T-helper 17 cell (primary cell): ENCODE results near the gene PCBP3. TPM values are rescaled to one million over a fixed set of nuclear protein-coding genes. Genes with fewer than 3 reads are reported as not detected.

Source experiments
- ATAC-seq: fragments of 150-1000 bp; cut with Tn5 transposase; 2 replicates; pipeline ENCODE4 v1.10.0; 2021; ENCODE audit warnings: mild to moderate bottlenecking, moderate library complexity
- DNase-seq, 3 donors: peaks; one replicate each; pipeline versions ENCODE4 v3.0.0 to v3.0.0-alpha.2; 2020 to 2021
- H3K9me3 ChIP-seq: one replicate; pipeline ENCODE4 v1.7.0; 2013; ENCODE audit warnings: low read length, mild to moderate bottlenecking; ENCODE audit not compliant: control insufficient read depth, poor library complexity, severe bottlenecking
- H3K27ac Mint-ChIP-seq: one replicate; pipeline ENCODE4 v1.8.0; 2022; ENCODE audit warnings: mild to moderate bottlenecking, moderate library complexity, mixed read lengths
- H3K27me3 Mint-ChIP-seq: one replicate; pipeline ENCODE4 v1.8.0; 2022; ENCODE audit warnings: mixed read lengths
- H3K36me3 Mint-ChIP-seq: one replicate; pipeline ENCODE4 v1.8.0; 2022; ENCODE audit warnings: low read depth, mixed read lengths
- H3K4me1 Mint-ChIP-seq: one replicate; pipeline ENCODE4 v1.8.0; 2022; ENCODE audit warnings: mild to moderate bottlenecking, mixed read lengths
- H3K4me3 Mint-ChIP-seq: one replicate; pipeline ENCODE4 v1.8.0; 2022; ENCODE audit warnings: mild to moderate bottlenecking, moderate library complexity, mixed read lengths
- total RNA-seq, 4 donors: library from RNA in 2 of 4; stranded (reverse) in 2 of 4; gene quantifications; one replicate each; pipeline ENCODE4 v1.2.3 and lab custom pipeline; 2022 to 2026

PCBP3 gene
- total RNA-seq, 2 donors from 2014 or later, result 0.91 to 4.2 TPM

DNA sequence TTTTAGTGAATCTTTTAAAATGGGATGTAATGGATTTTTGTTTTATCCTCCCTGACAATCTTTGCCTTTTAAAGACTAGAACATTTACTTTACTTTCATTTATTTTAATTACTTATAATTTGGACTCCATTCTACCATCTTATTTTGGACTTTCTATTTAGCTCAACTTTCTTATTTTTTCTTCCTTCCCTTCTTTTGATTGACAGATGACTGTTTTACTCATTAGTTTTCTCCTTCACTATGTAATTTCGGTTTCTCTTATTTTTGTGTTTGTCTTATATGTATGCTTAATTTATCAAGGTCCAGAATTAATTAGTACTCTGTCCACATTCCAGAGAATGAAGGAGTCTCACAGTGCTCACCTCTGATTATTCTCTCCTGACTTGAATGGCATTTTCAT is 109.9 kb downstream of the PCBP3 start:
- H3K27ac Mint-ChIP-seq, result peak overlapping the region; percentile 27
- H3K36me3 Mint-ChIP-seq, result no peaks in the 10 kb centered on the region
- peaks cover 7% of the 10 kb centered on the region for H3K27me3 Mint-ChIP-seq
- no peak for ATAC-seq
- H3K4me3 Mint-ChIP-seq, result no peak overlapping the region
- no peaks in the 10 kb centered on the region for H3K4me1 Mint-ChIP-seq
- no peaks in the 10 kb centered on the region for H3K9me3 ChIP-seq
- DNase-seq, result no peak

DNA sequence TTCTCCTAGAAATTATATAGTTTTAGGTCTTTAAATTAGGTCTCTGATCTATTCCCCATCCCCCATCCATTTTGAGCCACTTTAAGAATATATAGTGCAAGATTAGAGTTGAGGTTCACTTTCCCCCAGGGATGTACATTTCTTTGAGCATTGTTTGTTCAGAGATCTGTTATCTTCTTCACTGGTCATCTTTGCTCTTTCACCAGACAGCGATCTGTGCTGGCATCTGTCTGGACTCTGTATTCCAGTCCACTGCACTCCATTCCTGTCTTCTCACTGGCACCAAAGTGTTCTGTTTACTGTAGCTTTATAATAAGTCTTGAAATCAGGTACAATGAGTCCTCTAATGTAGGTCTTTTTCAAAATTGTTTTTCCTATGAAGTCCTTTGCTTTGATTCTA is 112.5 kb downstream of the PCBP3 start:
- Mint-ChIP-seq H3K27me3 (peaks cover under 1% of the 10 kb centered on the region), H3K4me3 (no peak overlapping the region), H3K27ac (no peak overlapping the region), H3K4me1 (no peaks in the 10 kb centered on the region), H3K36me3 (no peaks in the 10 kb centered on the region)
- H3K9me3 ChIP-seq, result no peaks in the 10 kb centered on the region
- DNase-seq (no peak), ATAC-seq (no peak)

DNA sequence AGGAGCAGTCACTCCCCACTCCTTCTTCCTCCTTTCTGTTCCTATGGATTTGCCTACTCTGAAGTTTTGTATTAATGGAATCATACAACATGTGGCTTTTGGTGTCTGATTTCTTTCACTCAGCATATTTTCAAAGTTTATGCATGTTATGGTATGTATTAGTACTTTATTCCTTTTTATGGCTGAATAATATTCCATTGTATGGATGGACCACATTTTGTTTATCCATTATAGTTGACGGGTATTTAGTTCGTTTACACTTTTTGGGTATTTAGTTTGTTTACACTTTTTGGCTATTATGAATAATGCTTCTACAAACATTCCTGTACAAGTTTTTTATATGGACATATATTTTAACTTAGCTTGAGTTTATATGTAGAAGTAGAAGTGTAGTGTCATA is 113.1 kb downstream of the PCBP3 start:
- Mint-ChIP-seq H3K27ac (no peak overlapping the region), H3K4me1 (no peaks in the 10 kb centered on the region), H3K36me3 (no peaks in the 10 kb centered on the region), H3K27me3 (no peaks in the 10 kb centered on the region), H3K4me3 (no peak overlapping the region)
- ATAC-seq, result no peak
- H3K9me3 ChIP-seq, result no peaks in the 10 kb centered on the region
- DNase-seq, result no peak

DNA sequence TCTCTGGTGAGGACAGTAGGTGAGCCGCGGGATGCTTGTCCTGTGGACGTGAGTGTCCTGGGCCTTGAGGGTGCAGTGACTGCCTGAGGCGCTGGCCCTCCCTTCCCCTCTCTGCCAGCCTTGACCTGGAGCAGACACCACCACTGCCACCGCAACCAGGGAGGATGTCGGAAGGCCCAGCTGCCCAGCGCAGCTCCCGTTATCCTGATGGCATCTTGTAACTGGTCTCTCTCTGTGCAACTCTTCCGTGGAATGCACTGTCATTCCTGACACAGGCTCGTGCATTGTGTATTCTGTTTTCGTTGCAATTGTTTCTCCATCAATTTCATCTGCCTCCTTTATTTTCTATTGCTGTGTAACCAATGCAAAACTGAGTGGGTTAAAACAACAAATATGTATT is 118.2 kb downstream of the PCBP3 start:
- no peaks in the 10 kb centered on the region for H3K4me1 Mint-ChIP-seq
- H3K27ac Mint-ChIP-seq, result peak overlapping the region; percentile 4
- ATAC-seq, result no peak
- no peaks in the 10 kb centered on the region for H3K9me3 ChIP-seq
- DNase-seq, result no peak
- peaks cover 6% of the 10 kb centered on the region for H3K27me3 Mint-ChIP-seq
- H3K36me3 Mint-ChIP-seq, result no peaks in the 10 kb centered on the region
- H3K4me3 Mint-ChIP-seq, result no peak overlapping the region

DNA sequence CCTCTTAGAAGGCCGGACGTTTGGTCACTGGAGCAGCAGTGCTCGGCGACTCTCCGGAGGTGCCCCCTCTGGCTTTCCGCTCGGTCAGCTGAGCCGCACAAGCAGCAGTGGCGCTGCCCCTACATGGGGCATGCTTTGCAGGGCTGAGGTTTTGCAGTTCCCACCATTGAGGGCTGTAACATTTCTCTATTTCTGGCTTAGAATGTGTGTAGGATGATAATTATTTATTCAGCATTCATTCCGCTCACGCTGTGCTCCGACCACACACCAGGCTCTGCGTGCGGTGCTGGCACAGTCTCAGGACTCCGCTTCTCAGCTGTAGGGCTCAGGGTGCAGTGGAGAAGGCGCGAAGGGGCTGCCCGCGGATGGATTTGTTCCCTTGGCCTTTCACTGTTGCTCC is 119.5 kb downstream of the PCBP3 start:
- H3K27me3 Mint-ChIP-seq, result peaks cover 6% of the 10 kb centered on the region
- DNase-seq (no peak), ATAC-seq (no peak)
- no peak overlapping the region for H3K27ac Mint-ChIP-seq
- no peaks in the 10 kb centered on the region for H3K36me3 Mint-ChIP-seq
- H3K4me1 Mint-ChIP-seq, result peaks cover 9% of the 10 kb centered on the region
- H3K4me3 Mint-ChIP-seq, result no peak overlapping the region
- no peaks in the 10 kb centered on the region for H3K9me3 ChIP-seq

DNA sequence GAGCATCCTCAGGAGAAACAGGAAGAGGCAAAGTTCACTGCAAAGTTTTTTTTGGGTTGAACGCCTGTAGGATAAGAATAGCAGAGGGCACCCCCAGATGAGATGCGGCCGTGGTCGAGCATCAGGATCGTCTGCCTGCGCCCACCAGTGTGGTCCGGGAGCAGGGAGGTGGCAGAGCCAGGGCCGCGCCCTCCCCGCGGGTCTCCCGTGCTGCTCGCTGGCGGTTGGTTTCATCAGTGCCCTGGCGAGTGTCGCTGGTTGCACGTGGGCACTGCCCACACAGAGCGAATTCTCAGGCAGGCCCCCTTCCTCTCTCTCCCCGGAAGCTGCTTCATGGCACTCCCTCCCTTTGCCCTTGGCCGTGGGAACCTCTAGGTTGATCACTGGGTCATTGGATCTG is 120.0 kb downstream of the PCBP3 start:
- peaks cover 12% of the 10 kb centered on the region for H3K4me1 Mint-ChIP-seq
- no peak overlapping the region for H3K27ac Mint-ChIP-seq
- H3K4me3 Mint-ChIP-seq, result no peak overlapping the region
- no peaks in the 10 kb centered on the region for H3K9me3 ChIP-seq
- ATAC-seq (no peak), DNase-seq (no peak)
- H3K36me3 Mint-ChIP-seq, result no peaks in the 10 kb centered on the region
- H3K27me3 Mint-ChIP-seq, result peaks cover 6% of the 10 kb centered on the region

DNA sequence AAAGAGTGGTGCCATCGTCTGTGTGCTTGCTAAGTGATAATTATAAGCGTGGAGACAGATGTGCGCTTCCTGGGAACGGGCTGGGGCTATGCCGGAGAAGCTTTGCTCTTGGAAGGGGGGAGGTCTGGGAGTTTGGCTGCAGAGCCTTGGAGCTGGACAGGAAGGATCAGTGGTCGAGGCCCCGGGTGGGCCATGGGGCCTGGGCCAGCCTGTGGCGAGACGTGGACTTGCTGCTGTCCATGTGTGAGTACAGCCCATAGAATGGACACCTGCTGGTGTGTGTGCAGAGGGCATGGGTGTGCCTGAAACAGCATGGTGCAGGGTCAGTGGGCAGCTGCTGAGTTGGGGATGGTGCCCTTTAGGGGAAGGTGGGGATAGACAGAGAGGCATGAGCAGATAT is 121.3 kb downstream of the PCBP3 start:
- ATAC-seq (no peak), DNase-seq (no peak)
- Mint-ChIP-seq H3K36me3 (no peaks in the 10 kb centered on the region), H3K4me3 (no peak overlapping the region), H3K27ac (peak overlapping the region; percentile 51), H3K27me3 (peaks cover 6% of the 10 kb centered on the region), H3K4me1 (peaks cover 12% of the 10 kb centered on the region)
- no peaks in the 10 kb centered on the region for H3K9me3 ChIP-seq

DNA sequence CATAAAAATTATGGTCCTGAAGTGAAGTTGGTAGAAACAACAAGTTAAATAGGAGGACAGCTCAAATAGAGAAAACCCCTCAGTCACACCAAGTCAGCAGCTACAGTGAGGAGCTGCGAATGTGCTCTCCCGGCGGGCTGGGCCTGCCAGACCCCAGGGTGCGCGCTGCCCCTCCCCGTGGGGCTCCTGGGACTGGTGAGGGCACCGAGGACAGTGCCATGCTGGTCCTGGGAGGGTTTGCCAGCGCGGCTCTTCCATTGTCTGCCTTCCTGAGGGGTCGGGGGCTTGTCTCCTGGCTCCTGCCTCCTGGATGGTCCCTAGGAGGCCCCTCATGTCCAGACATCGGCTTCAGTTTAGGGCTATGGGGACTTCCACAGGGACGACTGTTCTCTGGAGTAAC is 121.8 kb downstream of the PCBP3 start:
- DNase-seq, result no peak
- Mint-ChIP-seq H3K27ac (peak overlapping the region; percentile 57), H3K4me3 (no peak overlapping the region), H3K36me3 (no peaks in the 10 kb centered on the region), H3K4me1 (peaks cover 12% of the 10 kb centered on the region), H3K27me3 (peaks cover 6% of the 10 kb centered on the region)
- no peak for ATAC-seq
- no peaks in the 10 kb centered on the region for H3K9me3 ChIP-seq

DNA sequence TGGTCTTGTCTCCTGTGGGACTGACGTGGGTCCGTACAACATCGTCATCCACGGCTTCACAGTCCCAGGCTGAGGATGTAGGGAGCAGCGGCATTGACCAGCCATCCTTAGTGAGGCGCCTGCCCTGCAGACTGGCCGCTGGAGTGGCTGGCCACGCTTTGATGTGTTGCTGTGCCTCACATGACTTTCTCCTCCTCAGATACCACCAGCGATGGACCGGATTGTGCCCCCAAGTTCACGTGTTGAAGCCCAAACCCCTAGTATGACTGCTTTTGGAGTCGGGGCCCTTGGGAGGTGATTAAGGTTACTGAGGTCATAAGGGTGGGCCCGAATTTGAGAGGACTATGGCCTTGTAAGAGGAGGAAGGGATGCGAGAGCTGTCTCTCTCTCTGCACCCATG is 122.5 kb downstream of the PCBP3 start:
- H3K4me1 Mint-ChIP-seq, result peaks cover 12% of the 10 kb centered on the region
- peak overlapping the region; percentile 57 for H3K27ac Mint-ChIP-seq
- ATAC-seq (no peak), DNase-seq (no peak)
- peaks cover 6% of the 10 kb centered on the region for H3K27me3 Mint-ChIP-seq
- no peaks in the 10 kb centered on the region for H3K36me3 Mint-ChIP-seq
- H3K9me3 ChIP-seq, result no peaks in the 10 kb centered on the region
- H3K4me3 Mint-ChIP-seq, result no peak overlapping the region

DNA sequence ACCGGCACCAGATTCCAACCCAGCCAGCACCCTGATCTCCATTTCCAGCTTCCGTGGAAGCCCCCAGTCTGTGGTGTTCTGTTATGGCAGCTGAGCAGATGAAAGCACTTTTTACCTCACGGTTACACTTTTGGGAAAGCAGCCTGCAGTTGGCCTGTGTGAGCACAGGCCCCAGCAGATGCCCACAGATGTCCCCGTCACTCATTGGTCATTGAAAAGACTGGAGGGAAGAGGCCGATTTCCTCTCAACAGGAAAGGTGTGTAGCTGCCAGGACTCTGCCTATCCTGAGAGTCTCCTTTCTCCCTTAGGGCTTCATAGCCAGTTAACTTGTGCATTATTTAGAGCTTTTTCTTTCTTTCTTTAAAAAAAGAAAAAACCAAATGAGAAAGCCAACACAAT is 123.0 kb downstream of the PCBP3 start:
- ATAC-seq (no peak), DNase-seq (no peak)
- Mint-ChIP-seq H3K4me1 (peaks cover 12% of the 10 kb centered on the region), H3K4me3 (no peak overlapping the region), H3K27ac (peak overlapping the region; percentile 83), H3K36me3 (no peaks in the 10 kb centered on the region), H3K27me3 (peaks cover 6% of the 10 kb centered on the region)
- H3K9me3 ChIP-seq, result no peaks in the 10 kb centered on the region

DNA sequence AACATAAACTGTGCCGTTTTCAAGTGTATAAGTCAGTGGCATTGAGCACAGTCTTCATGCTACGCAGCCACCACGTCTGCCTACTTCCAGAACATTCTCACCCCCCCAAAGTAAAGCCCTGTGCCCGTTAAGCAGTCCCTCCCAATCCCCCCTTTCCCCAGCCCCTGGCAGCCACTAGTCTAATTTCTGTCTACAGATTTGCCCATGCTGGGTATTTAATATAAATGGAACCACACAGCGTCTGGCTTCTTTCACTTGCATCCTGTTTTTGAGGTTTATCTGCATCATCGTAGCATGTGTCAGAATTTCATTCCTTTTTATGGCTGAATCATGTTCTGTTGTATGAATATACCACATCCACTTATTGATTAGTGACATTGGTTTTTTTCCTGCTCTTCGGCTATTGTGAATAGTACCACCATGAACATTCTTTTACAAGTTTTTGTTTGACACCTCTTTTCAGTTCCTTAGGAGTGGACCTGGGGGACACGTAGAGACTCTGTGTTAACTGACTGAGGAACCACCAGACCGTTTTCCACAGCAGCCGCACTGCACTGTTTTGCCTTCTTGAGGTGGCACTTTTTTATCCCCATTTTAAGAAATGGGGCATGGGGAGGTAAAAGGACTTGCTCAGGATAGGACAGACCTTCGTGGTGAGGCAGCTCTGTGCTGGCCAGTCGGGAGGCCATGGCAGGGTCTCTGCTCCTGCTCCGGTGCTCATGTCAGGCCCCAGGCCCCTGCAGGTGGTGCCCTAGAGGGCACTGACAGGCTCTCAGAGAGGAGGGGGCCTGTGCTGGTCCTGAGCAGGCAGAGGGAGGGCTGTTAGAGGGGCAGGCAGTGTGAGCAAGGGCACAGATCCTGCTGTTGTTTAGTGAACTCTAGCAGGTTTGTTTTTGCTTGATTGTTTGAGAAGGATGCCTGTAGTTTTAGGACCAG is 123.8 kb downstream of the PCBP3 start:
- peaks cover 6% of the 10 kb centered on the region for H3K27me3 Mint-ChIP-seq
- H3K4me3 Mint-ChIP-seq, result peak overlapping the region; percentile 71
- DNase-seq (no peak), ATAC-seq (peak; percentile 71)
- peak overlapping the region; percentile 83 for H3K27ac Mint-ChIP-seq
- H3K36me3 Mint-ChIP-seq, result no peaks in the 10 kb centered on the region
- peaks cover 12% of the 10 kb centered on the region for H3K4me1 Mint-ChIP-seq
- H3K9me3 ChIP-seq, result no peaks in the 10 kb centered on the region

DNA sequence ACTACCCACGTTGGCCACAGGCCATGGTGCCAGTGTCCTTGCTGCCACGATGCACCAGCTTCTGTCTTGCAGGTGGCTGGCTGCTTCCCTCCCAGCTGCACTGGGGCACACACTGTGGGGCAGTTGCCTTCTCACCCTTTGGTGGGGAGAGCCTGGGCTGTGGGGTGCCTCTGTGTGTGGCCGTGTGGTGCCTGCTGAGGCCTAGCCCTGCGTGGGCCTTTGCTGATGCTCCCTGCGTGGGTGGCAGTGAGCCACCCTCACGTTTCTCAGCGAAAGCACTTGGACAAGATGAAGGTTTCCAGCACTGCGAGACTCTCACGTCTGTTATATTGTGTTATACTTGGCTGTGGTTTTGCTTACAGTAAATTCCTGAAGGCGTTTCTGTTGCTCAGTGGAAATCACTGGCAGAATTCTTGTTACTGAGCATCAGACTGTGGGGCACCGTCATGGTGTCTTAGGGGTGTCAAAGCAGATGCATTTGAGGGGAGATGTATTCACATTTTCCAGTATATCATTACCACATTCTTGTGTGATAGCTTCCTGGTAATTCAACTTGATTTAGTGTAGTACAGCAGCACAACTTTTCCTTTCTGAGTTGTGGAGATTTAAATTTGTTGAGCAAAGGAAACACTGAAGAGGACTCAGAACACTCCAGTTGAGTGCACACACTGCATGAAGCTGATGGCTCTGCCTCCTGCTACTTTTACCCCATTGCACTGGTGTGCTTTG is 124.7 kb downstream of the PCBP3 start:
- DNase-seq, result no peak
- H3K36me3 Mint-ChIP-seq, result no peaks in the 10 kb centered on the region
- H3K27me3 Mint-ChIP-seq, result peaks cover 6% of the 10 kb centered on the region
- H3K9me3 ChIP-seq, result no peaks in the 10 kb centered on the region
- H3K27ac Mint-ChIP-seq, result peak overlapping the region; percentile 83
- H3K4me1 Mint-ChIP-seq, result peaks cover 12% of the 10 kb centered on the region
- no peak for ATAC-seq
- H3K4me3 Mint-ChIP-seq, result no peak overlapping the region

DNA sequence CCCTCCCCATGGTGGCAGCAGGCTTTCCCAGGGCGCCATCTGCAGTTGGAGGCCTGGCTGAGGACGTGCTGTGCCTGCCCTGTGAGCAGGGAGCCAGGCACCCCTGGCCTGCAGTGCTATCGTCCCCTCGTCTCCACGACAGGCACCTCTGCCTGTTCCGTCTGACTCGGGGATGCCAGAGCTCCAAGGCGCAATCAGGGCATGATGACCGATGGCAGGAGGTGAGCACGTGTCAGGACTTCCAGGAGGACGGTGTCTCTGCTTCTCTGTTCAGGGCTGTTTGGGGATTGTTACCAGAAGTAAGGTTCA is 125.2 kb downstream of the PCBP3 start:
- Mint-ChIP-seq H3K4me1 (peaks cover 12% of the 10 kb centered on the region), H3K27ac (no peak overlapping the region), H3K27me3 (peaks cover 6% of the 10 kb centered on the region), H3K4me3 (no peak overlapping the region), H3K36me3 (no peaks in the 10 kb centered on the region)
- no peaks in the 10 kb centered on the region for H3K9me3 ChIP-seq
- ATAC-seq, result no peak
- DNase-seq, result no peak

DNA sequence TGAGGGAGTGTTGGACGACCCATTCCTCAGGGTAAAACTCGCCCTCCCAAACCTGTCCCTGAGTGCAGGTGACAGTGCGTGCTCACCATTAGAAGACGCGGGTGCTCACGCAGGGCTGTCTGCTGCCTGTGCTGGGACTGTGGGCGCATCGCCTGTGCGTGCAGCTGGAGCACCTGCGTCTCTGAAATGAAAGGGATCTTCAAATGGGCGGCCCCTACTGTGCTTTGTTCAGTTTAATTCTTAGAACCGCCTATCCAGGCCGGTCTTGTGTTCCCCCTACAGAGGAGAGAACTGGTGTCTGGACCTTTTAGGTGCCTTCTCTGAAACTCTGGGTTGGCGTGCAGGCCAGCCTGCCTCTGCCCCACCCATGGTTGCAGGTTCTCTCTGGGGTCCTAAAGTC is 125.8 kb downstream of the PCBP3 start:
- H3K4me1 Mint-ChIP-seq, result peaks cover 12% of the 10 kb centered on the region
- ATAC-seq (peak; percentile 53), DNase-seq (no peak)
- no peaks in the 10 kb centered on the region for H3K9me3 ChIP-seq
- peaks cover 6% of the 10 kb centered on the region for H3K27me3 Mint-ChIP-seq
- H3K27ac Mint-ChIP-seq, result no peak overlapping the region
- H3K4me3 Mint-ChIP-seq, result peak overlapping the region; percentile 15
- H3K36me3 Mint-ChIP-seq, result no peaks in the 10 kb centered on the region
